Left ventricle myocardium inferior (tissue), 1 donor: ENCODE results near the gene PSMB7. TPM values are rescaled to one million over a fixed set of nuclear protein-coding genes. Genes with fewer than 3 reads are reported as not detected.

Experiments used
- DNase-seq: peaks from one replicate; pipeline ENCODE4 v3.0.0-alpha.2; 2020
- H3K27ac ChIP-seq: fragments of 200-600 bp; replicated peaks from 2 replicates; pipeline ENCODE4 v1.8.0; 2021
- H3K27me3 ChIP-seq: fragments of 200-600 bp; 2 replicates; pipeline ENCODE4 v1.8.0; 2021; ENCODE audit warnings: low read depth
- H3K36me3 ChIP-seq: fragments of 200-600 bp; 2 replicates; pipeline ENCODE4 v1.8.0; 2021
- H3K4me1 ChIP-seq: fragments of 200-600 bp; 2 replicates; pipeline ENCODE4 v1.8.0; 2021
- H3K4me3 ChIP-seq: fragments of 200-600 bp; 2 replicates; pipeline ENCODE4 v1.8.0; 2021; ENCODE audit warnings: mild to moderate bottlenecking, moderate library complexity
- H3K9me3 ChIP-seq: fragments of 200-600 bp; replicated peaks from 2 replicates; pipeline ENCODE4 v1.8.0; 2021
- CTCF ChIP-seq: fragments of 200-600 bp; IDR thresholded peaks from 2 replicates; pipeline ENCODE4 v1.8.0; 2021; ENCODE audit warnings: antibody characterized with exemption, mild to moderate bottlenecking, borderline replicate concordance
- intact Hi-C: fragments of 100-400 bp; cut with micrococcal nuclease; formaldehyde crosslinking; loops from one replicate; pipeline ENCODE4 v1.11.0; 2022
- total RNA-seq: library from RNA; stranded (reverse); fragmentation: NEBNext Ultra II Directional; extraction: Animal tissue kit (Norgen Biotek cat#: 25700); gene quantifications from one replicate; pipeline ENCODE4 v1.2.1, GENCODE V29; 2021
- donor health status: DM: no; HTN: yes; CAD: no; lungs with severe emphysema.

The PSMB7 gene
- total RNA-seq, 1 donor from 2014 or later, result 159 TPM

GRCh38 chr9:124357721-124358361, 57.4 kb downstream of the PSMB7 start:
- Histone ChIP-seq H3K36me3 (peaks cover 25% of the 10 kb centered on the region), H3K4me3 (no peak overlapping the region), H3K4me1 (peaks cover 47% of the 10 kb centered on the region), H3K9me3 (no peaks in the 10 kb centered on the region), H3K27me3 (no peaks in the 10 kb centered on the region), H3K27ac (no peak overlapping the region)
- intact Hi-C loops, result no loop called here
- no peak for DNase-seq
- no peak for TF ChIP-seq CTCF

GRCh38 chr9:124356745-124357390, 58.4 kb downstream of the PSMB7 start:
- peaks cover 42% of the 10 kb centered on the region for H3K4me1 ChIP-seq
- H3K4me3 ChIP-seq, result no peak overlapping the region
- peaks cover 35% of the 10 kb centered on the region for H3K36me3 ChIP-seq
- H3K27me3 ChIP-seq, result no peaks in the 10 kb centered on the region
- no peak for TF ChIP-seq CTCF
- DNase-seq, result no peak
- intact Hi-C loops, result no loop called here
- no peaks in the 10 kb centered on the region for H3K9me3 ChIP-seq
- no peak overlapping the region for H3K27ac ChIP-seq

GRCh38 chr9:124355941-124356744, 59.1 kb downstream of the PSMB7 start:
- no peak for TF ChIP-seq CTCF
- Histone ChIP-seq H3K4me3 (no peak overlapping the region), H3K27ac (no peak overlapping the region), H3K4me1 (peaks cover 38% of the 10 kb centered on the region), H3K9me3 (no peaks in the 10 kb centered on the region), H3K36me3 (peaks cover 42% of the 10 kb centered on the region), H3K27me3 (no peaks in the 10 kb centered on the region)
- intact Hi-C loops, result no loop called here
- DNase-seq, result no peak

- no peak for TF ChIP-seq CTCF
- intact Hi-C loops, result no loop called here
- Histone ChIP-seq H3K4me1 (peaks cover 34% of the 10 kb centered on the region), H3K9me3 (no peaks in the 10 kb centered on the region), H3K4me3 (no peak overlapping the region), H3K27ac (no peak overlapping the region), H3K27me3 (no peaks in the 10 kb centered on the region), H3K36me3 (peaks cover 50% of the 10 kb centered on the region)
- no peak for DNase-seq
Measured at GRCh38 chr9:124355039-124355940, 60.0 kb downstream of the PSMB7 start.

GRCh38 chr9:124354346-124355038, 60.8 kb downstream of the PSMB7 start:
- H3K9me3 ChIP-seq, result no peaks in the 10 kb centered on the region
- DNase-seq, result no peak
- no peak overlapping the region for H3K27ac ChIP-seq
- peaks cover 58% of the 10 kb centered on the region for H3K36me3 ChIP-seq
- peaks cover 33% of the 10 kb centered on the region for H3K4me1 ChIP-seq
- no peak overlapping the region for H3K4me3 ChIP-seq
- no peak for TF ChIP-seq CTCF
- no peaks in the 10 kb centered on the region for H3K27me3 ChIP-seq
- intact Hi-C loops, result no loop called here
